GM12878 (cell line): Measurements from ENCODE around the gene IFI35. TPM values are rescaled to one million over a fixed set of nuclear protein-coding genes. Genes with fewer than 3 reads are reported as not detected.
A peak's percentile ranks its signal among the peaks of the same experiment; 100 is the strongest.

Experiments used
- ATAC-seq: fragments of 200-7000 bp; cut with Tn5 transposase; 3 replicates; pipeline ENCODE4 v1.9.1; 2020; ENCODE audit warnings: mild to moderate bottlenecking, moderate library complexity
- BruUV-seq: library from RNA; stranded (reverse); fragments of 400-500 nt; replicated peaks from 2 replicates; lab custom pipeline; 2021; lab: Mats Ljungman, UMichigan
- CTCF ChIA-PET: fragments of 300-600 bp; sonication (Branson Sonifier 250); formaldehyde crosslinking; extraction: SDS; loops from one replicate; lab custom pipeline; 2021; ENCODE audit warnings: inconsistent platforms; lab: Yijun Ruan, JAX
- POLR2A ChIA-PET: fragments of 350-600 bp; formaldehyde crosslinking; extraction: SDS; loops from one replicate; lab custom pipeline; 2021; ENCODE audit warnings: inconsistent platforms; lab: Charles Lee
- RAD21 ChIA-PET: fragments of 300-600 bp; sonication (Branson Sonifier 250); formaldehyde crosslinking; loops from one replicate; lab custom pipeline; 2023; ENCODE audit warnings: antibody characterized with exemption; ENCODE audit not compliant: unreplicated experiment; lab: Charles Lee
- SMC1A ChIA-PET: fragments of 300-600 bp; sonication (Branson Sonifier 250); formaldehyde crosslinking; loops from one replicate; lab custom pipeline; 2023; ENCODE audit not compliant: unreplicated experiment, uncharacterized antibody; lab: Charles Lee
- DNase-seq: peaks from one replicate; pipeline ENCODE4 v3.0.0-alpha.2; 2011; ENCODE audit warnings: low read depth, low spot score
- FAIRE-seq: peaks from 3 replicates; lab custom pipeline; 2011; peaks lifted over from hg19 to GRCh38; lab: Jason Lieb, UNC
- H2AFZ ChIP-seq: 2 replicates; pipeline ENCODE4 v1.6.0; 2011; ENCODE audit warnings: low read depth, low read length, control low read depth; ENCODE audit not compliant: control insufficient read depth
- H3K27ac ChIP-seq: 2 replicates; pipeline ENCODE4 v1.5.1; 2011; ENCODE audit warnings: control low read depth; ENCODE audit not compliant: control insufficient read depth, insufficient read depth
- H3K27me3 ChIP-seq, 2 experiments: replicated peaks in 1 of 2; 2 replicates each; pipeline versions ENCODE4 v1.6.0 to v1.6.1; 2011; ENCODE audit warnings: low read length in 1 of 2; ENCODE audit not compliant: control insufficient read depth in 2 of 2, insufficient read depth in 2 of 2
- H3K36me3 ChIP-seq, 2 experiments: 2 replicates each; pipeline ENCODE4 v1.5.1; 2011; ENCODE audit warnings: low read length in 1 of 2; ENCODE audit not compliant: control insufficient read depth in 2 of 2, insufficient read depth in 2 of 2
- H3K4me1 ChIP-seq: 2 replicates; pipeline ENCODE4 v1.6.1; 2011; ENCODE audit warnings: mild to moderate bottlenecking, low read length, moderate library complexity, mixed read lengths; ENCODE audit not compliant: control insufficient read depth, insufficient read depth
- H3K4me2 ChIP-seq: 2 replicates; pipeline ENCODE4 v1.6.0; 2011; ENCODE audit warnings: control low read depth; ENCODE audit not compliant: control insufficient read depth, insufficient read depth
- H3K4me3 ChIP-seq: fragments of 200-600 bp; sonication (generic); 2 replicates; pipeline ENCODE4 v1.5.1; 2016
- H3K79me2 ChIP-seq: 2 replicates; pipeline ENCODE4 v1.6.0; 2011; ENCODE audit warnings: low read length; ENCODE audit not compliant: control insufficient read depth, insufficient read depth
- H3K9ac ChIP-seq: 2 replicates; pipeline ENCODE4 v1.8.0; 2011; ENCODE audit warnings: low read length, control low read depth, mixed read lengths; ENCODE audit not compliant: control insufficient read depth, insufficient read depth
- H3K9me3 ChIP-seq: replicated peaks from 3 replicates; pipeline ENCODE4 v1.5.1; 2011; ENCODE audit warnings: mild to moderate bottlenecking, low read length; ENCODE audit not compliant: control insufficient read depth, insufficient read depth
- H4K20me1 ChIP-seq: 2 replicates; pipeline ENCODE4 v1.6.0; 2011; ENCODE audit not compliant: control insufficient read depth, insufficient read depth
- E4F1 ChIP-seq: fragments of 450-650 bp; IDR thresholded peaks from 2 replicates; pipeline ENCODE4 v1.6.1; 2018; ENCODE audit warnings: borderline replicate concordance, mild to moderate bottlenecking; ENCODE audit not compliant: partially characterized antibody
- ELK1 ChIP-seq: IDR thresholded peaks from 2 replicates; pipeline ENCODE4 v1.6.1; 2012; ENCODE audit warnings: low read depth, low read length, improper control_type of control experiment
- ZNF24 ChIP-seq: fragments of 450-650 bp; IDR thresholded peaks from 2 replicates; pipeline ENCODE4 v1.6.1; 2017; ENCODE audit warnings: antibody characterized with exemption, mild to moderate bottlenecking
- WGBS: methylation state at CpG from one replicate; pipeline ENCODE4 v1.1.6; 2016; ENCODE audit warnings: low lambda C conversion rate; ENCODE audit not compliant: insufficient replicate concordance, insufficient coverage; ENCODE audit errors: missing lambda C conversion rate; 5-methylcytosine and 5-hydroxymethylcytosine counted together
- in situ Hi-C: fragments of 300-500 bp; cut with MboI; formaldehyde crosslinking; loops from 9 replicates; pipeline ENCODE4 v1.14.3; 2018; ENCODE audit warnings: mixed read lengths
- intact Hi-C: fragments of 100-400 bp; cut with micrococcal nuclease; formaldehyde crosslinking; loops from one replicate; pipeline ENCODE4 v1.14.2; 2022; ENCODE audit not compliant: unreplicated experiment
- polyA plus RNA-seq, 11 experiments: library from polyadenylated mRNA; depleted of rRNA in 4 of 11; unstranded in 6 of 11; stranded (reverse) in 5 of 11; fragments of >200 nt; fragmentation: Nextera tagmentation in 4 of 11; fragmentation: Illumina TruSeq in 1 of 11; extraction: Ambion mirVana in 4 of 11; extraction: Trizol in 1 of 11; gene quantifications; 1 replicate in 1 of 11; 2 replicates in 10 of 11; pipeline versions ENCODE4 v1.2.1 to v1.2.3, GENCODE V29; 2011 to 2016; ENCODE audit warnings: inconsistent platforms in 2 of 11, missing spikeins in 2 of 11, low read depth in 1 of 11
- total RNA-seq, 4 experiments: library from RNA; depleted of rRNA in 3 of 4; stranded (reverse); fragments of >200 nt in 3 of 4; fragmentation: Illumina TruSeq in 1 of 4; extraction: Trizol in 1 of 4; gene quantifications; 2 replicates each; pipeline versions ENCODE4 v1.2.1 to v1.2.3, GENCODE V29; 2013 to 2021

The IFI35 gene
- total and polyA plus RNA-seq, 10 of the 15 experiments (the other 5 are each of a cell fraction or from before 2014, with no cell fraction given) = 18.4 to 92.2 (median 65.3) TPM

DNA sequence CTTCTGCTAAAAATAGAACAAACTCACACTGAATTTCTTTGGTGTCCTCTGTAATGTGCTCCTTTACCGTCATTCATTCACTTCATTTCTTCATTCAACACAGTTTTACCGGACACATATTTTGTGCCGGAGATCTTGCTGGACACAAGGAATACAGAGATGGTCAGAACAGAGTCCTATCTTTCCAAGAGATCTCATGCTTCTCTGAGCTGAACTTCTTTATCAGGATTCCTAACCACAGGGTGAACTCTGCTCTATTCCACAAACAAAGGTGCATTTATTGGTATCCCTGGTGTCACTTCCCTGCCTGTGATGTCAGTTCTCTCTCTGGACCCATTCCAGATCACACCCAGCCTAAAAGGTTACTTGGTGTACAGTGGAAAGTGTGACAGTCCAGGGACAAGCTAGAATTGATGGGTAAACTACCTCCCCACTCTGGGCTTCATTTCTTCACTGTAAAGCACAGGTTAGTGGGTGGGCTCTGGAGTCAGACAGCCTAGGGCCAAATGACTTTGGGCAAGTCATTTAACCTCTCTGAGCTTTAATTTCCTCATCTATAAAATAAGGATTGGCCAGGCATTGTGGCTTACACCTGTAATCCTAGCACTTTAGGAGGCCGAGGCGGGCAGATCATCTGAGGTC, 4.2 kb downstream of the IFI35 start:
- Histone ChIP-seq H4K20me1 (no peaks in the 10 kb centered on the region), H2AFZ (no peak overlapping the region), H3K9me3 (no peaks in the 10 kb centered on the region), H3K36me3 (peaks cover 8 to 21% of the 10 kb centered on the region in 2 experiments), H3K27me3 (no peaks in the 10 kb centered on the region), H3K9ac (no peak overlapping the region), H3K4me1 (peaks cover 6% of the 10 kb centered on the region), H3K4me2 (peak overlapping the region; percentile 4; the same call in 1 of the 2 replicates), H3K79me2 (peaks cover 29% of the 10 kb centered on the region), H3K27ac (no peak overlapping the region), H3K4me3 (no peak overlapping the region)
- ATAC-seq (no peak), DNase-seq (no peak), FAIRE-seq (no peak)
- ChIA-PET SMC1A (interaction anchor here (0.6 to 1.7 kb wide), 3 partner anchors 13 to 54 kb away, joined by 3 to 4 read pairs (median 3); partner anchors contain the start of gene RPL27), CTCF (interaction anchor here (0.6 to 1.7 kb wide), 4 partner anchors 13 to 299 kb away, joined by 3 to 5 read pairs (median 4); partner anchors contain the start of gene RPL27), RAD21 (no interaction called here), POLR2A (interaction anchor here (0.5 to 1.1 kb wide), 3 partner anchors 12 to 415 kb away, joined by 3 to 7 read pairs (median 3); partner anchors contain the start of genes RND2 and VAT1)
- 97% methylated on average over 5 of the region's 5 CpGs for WGBS
- peak; percentile 23 for TF ChIP-seq E4F1
- no peak for TF ChIP-seq ELK1
- TF ChIP-seq ZNF24 = peak; percentile 87
- BruUV-seq = no TSS peak
- intact Hi-C loops = no loop called here
- in situ Hi-C loops = loop anchor here (5.0 kb wide), 1 partner anchor 327 kb away; no protein-coding TSS in a partner anchor
